Measurements from ENCODE around the gene ATF7.

ATF7 gene

DNA sequence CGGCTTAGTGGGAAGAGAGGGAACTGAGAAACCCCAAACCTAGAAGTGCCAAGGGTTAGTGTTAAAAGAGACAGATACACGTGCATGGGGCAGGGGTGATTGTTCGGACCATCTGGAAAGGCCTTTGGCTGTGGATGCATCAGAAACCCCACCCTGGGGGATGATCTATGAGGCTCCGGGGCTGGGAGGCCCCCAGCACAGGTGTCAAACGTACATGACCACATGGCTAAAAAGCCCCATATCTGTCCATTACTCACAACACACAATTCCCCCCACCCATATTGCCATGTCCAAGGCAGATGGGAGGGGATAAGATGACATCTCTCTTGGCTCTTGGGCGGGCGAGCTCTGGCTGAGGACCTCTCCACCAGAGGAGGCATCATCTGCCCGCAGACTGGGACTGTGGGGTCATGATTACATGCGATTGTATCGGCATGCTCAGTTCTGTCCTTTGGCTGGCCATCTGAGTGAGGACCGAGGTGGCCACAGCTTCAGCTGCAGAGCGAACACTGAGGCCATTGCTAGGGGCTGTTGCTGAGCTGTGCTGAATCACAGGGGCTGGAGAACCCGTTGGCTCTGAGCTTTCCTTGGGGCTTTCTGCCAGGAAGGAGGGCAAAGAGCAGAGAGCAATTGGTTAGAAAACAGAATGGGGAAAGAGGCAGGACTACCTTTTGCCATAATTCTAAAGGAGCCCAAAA lies 109.3 kb downstream of the ATF7 start:
- no peak for DNase-seq

DNA sequence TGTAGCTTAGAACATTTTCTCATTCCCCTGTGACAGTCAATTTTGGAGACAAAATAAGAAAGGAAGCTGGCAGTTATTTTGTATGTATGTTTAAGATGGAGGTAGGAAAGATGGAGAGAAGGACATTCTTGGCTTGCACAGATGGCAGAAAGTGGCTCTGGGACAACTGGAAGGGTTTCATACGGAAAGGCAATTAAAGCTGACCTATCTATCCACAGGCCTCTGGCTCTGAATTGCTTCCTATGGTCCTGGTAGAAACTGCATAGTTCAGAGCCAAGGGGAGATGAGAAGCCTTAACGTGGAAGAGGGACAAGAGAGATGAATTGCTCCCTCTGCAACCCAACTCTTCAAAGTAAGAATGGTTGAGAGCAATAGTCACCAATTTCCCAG lies 110.9 kb downstream of the ATF7 start:
- no peak for DNase-seq

DNA sequence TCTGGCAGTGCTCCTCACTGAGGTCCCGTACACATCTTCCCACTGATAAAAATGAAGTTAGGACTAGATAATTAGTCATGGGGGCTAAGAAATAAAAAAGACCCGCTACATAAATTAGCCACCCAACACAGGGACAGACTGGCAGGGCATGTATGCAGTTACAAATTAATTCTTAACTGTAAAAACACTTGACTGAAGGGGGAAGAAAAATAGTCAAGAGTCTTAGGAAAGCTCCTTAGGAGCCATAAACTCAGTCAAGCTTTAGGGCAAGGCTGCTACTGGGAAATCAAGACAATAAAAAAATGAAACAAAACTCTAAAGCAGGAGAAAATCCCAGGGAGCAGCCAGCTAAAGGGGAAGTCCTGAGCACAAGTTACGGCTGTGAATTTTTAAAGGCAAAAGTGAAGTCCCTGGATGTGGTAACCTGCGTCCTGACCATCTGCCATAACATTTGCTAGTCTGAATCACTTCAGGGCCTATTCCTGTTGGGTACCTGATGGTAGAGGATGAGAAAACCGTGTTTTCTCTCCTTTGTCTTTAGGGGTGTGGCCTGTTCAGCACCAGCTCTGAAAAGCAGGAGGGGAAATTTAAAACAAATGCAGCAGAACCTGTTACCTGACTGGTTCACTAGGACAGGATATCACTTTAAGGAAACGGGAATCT lies 111.4 kb downstream of the ATF7 start:
- DNase-seq = no peak

DNA sequence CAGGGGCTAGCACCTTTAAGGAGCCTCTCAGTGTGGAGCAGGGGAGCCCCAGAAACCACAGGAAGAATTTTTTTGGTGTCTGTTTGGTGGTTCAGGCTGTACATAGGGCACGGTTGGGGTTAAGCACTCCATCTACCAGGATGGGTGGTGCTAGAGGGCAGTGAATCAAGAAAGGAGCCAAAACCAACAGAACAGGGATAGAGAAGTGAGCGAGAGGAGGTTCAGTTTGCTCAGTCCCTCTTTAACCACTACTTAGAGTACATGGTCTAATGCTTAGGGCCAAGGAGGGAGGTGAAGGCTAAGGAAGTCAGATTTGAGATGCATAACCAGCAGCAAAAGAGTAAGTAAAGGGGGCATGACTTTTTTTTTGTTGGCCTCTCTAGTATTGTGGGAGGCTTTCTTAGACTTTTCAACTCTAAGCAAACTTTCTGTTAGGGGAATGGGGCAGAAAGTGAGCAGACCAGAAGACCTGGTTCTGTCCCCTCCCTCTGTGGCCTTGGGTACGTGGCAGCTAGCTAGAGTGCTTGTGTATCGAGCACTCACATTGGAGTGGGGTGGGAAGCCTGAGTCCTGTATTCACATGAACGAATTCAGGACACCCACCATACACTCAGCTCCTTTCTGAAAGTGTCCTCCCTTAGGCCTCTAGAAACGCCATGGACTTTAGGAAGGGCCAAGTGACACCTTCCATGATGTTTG lies 112.3 kb downstream of the ATF7 start:
- DNase-seq = no peak

DNA sequence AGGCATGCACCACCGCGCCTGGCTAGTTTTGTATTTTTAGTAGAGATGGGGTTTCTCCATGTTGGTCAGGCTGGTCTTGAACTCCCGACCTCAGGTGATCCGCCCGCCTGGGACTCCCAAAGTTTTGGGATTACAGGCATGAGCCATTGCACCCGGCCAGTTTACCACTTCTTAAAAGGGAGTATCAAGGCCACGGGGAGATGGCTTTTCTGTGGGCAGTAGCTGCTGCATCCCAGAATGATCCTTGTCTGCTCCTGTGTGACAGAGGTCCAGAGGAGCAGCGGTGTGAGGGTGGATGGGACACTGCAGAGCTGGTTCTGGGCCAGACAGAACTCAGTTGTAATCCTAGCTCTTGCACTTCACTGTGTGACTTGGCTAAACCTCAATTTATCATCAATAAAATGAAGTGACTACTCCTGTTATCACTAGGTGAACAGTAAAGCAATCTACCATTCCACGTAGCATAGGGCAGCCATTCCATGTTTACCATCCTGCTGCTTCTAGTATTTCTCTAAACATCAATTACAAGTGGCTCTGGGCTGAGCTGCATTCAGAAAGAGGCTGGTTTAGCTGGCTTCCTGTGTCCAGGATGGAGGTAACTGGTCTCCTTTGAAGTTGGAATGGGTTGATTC lies 115.9 kb downstream of the ATF7 start:
- no peak for DNase-seq

DNA sequence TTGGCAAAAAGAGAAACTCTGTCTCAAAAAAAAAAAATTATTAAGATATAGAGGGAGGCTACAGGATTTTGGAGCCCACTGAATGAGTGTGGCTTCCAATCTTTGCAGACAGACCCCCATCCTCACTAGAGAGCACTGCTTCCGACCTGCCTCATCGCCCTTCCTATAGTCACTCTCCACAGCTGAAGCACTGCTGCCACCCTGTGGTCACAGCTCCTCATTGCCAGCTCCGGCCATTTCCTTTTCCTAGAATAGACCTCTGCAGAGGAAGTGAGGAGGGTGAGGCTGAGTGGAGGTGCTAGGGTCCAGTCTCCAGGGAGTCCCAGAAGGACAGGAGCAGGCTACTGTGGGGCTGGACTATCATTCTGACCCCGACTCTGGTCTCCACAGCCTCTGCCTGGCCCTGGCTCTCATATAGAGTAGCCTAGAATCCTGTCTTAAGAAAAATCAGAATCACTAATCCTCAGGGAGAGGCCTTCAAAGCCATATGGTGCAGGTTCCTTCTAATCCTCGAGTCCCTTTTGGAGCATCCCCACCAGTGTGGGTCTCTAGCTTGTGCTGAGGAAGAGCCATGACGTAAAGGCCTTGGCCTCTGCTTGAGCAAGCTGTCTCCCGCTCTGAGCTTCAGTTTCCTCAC lies 117.5 kb downstream of the ATF7 start:
- DNase-seq = peak; percentile 61

DNA sequence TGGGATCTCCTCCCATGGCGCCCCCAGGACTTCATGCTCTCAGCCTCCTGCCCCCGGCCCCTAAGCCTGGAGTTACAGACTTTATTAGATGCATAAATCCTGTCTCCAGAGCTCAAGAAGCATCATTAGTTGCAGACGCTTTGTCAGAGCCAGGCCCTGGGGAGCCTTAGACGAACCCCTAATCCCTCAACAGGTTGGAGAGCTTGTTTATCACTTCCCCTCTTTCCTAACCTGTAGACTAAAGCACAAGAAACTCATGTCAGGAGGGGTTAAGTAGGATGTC lies 118.6 kb downstream of the ATF7 start:
- no peak for DNase-seq

DNA sequence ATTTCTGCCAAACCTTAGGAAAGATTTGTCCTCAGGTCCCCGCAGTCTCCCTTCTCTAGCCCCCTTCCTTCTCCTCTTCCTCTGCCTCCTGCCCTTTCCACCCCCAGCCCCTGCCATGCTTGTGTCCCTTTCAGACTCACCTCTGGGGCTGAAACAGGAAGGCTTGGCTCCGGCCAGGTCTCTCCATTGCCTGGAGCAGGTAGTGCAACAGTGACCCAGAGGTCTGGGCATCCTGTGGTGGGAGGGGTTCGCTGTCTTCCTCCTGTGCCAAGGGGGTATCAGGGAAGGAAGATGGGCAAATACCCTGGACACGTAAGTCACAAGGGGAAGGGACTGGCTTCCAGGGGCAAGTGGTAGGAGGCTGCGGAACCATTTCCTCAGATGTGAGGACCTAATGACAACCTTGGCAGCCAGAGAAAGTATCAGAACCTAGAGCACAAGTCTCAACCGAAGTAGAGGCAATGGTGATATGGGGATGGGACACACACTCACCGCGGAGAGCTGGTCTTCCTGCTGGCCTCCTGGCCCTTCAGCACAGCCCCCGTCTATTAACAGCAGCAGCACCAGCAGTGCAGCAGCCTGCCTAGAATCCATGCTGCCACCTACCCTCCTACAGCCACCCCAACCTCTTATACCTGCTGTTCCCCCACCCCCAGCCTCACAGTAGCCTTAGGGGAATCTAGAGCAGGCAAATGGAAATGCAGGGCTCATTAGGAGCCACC lies 119.1 kb downstream of the ATF7 start, which contains the start of gene NPFF:
Gene NPFF (minus strand): TSS at position 604 of the 722 bp plus-strand sequence. CDS start 10 bp downstream, at position 594.
- DNase-seq = no peak

DNA sequence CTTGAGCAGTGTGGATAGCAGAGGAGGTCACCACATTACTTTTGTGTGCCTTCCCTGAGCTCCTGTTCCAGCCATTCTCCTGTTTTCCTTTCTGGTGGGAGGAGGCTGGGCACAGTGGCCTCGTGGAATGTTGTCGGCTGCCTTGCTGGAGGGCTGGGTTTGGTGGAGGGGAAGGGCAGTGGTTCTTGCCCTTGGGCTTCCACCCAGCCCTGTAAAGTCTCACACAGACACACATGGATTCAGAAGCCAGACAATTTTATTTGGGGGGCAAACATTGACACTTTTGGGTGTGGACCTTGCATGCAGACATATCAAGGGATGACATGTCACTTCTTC lies 119.8 kb downstream of the ATF7 start:
- DNase-seq = no peak

DNA sequence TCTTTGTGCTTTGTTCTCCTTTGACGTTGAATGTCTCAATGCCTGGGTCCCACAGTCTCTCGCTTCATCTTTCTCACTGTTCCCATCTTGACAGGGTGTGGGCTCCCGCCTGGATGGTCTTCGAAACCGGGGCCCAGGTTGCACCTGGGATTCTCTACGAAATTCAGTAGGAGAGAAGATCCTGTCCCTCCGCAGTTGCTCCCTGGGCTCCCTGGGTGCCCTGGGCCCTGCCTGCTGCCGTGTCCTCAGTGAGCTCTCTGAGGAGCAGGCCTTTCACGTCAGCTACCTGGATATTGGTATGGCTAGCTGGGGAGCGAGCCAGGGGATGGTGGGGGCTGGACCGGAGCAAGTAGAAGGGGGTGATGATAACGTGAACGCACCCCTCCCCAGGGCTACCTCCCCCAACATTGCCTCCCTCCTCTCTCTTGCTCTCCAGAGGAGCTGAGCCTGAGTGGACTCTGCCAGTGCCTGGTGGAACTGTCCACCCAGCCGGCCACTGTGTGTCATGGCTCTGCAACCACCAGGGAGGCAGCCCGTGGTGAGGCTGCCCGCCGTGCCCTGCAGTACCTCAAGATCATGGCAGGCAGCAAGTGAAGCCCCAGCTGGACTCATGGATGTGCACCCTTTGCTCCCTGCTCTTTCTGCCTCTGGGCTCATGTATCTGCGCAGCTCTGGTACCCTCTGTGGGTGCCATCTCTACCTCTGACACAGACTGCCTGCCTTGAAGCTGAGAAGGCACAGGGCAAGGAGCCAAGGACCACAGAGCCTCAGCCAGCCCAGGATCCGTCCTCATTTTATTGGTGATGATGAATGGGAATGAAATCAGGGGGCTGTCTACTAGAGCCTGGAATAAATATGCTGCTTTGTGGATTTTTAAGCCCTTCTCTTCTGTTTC lies 120.4 kb downstream of the ATF7 start:
- DNase-seq = no peak

DNA sequence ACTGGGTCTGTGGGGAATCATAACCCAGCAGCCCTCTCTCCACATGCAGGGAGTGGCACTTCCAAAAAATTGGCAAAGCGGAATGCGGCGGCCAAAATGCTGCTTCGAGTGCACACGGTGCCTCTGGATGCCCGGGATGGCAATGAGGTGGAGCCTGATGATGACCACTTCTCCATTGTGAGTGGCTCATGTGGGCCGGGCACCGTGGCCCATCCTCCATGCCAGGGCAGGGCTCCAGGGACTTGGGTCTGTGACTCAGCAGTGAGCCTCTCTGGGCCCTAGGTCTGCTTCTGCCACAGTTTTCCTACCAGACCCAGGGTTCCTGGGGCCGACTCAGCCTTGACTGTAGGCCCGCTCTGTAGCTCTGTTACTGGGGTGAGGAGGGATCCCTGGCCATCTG lies 121.1 kb downstream of the ATF7 start:
- no peak for DNase-seq

DNA sequence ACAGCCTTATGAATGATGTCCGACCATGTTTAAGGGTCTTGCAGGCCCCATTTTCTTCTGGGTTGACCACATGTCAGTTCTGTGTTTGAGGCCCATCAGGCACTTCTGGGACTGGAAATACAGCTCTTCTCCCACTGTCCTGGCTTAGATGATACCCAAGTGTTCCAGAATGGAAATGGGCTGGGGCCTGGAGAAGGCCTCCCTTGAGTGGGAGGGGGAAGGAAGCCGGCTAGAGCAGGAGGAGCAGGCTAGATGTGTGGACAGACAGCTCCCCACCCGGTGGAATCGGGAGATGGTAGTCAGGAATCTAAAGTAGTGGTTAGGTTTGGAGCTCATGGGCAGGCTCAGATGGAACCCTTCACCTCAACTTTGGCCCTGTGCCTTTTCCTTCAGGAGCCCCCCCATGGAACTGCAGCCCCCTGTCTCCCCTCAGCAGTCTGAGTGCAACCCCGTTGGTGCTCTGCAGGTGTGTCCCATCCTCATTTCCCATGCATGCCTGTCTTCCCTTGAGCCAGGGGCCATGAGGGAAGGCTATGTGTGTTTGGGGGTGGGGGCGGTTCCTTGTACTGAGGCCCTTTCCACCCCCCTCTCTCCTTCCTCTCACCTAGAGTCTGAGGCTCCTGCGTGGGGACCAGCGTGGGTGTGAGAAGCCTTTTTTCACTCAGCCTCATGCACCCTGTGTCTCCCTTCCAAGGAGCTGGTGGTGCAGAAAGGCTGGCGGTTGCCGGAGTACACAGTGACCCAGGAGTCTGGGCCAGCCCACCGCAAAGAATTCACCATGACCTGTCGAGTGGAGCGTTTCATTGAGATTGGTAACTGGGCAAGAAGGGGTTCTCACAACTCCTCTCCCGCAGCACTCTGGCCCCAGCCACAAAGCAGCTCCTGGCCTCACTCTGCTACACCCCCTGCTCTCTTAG lies 121.9 kb downstream of the ATF7 start:
- DNase-seq = no peak

DNA sequence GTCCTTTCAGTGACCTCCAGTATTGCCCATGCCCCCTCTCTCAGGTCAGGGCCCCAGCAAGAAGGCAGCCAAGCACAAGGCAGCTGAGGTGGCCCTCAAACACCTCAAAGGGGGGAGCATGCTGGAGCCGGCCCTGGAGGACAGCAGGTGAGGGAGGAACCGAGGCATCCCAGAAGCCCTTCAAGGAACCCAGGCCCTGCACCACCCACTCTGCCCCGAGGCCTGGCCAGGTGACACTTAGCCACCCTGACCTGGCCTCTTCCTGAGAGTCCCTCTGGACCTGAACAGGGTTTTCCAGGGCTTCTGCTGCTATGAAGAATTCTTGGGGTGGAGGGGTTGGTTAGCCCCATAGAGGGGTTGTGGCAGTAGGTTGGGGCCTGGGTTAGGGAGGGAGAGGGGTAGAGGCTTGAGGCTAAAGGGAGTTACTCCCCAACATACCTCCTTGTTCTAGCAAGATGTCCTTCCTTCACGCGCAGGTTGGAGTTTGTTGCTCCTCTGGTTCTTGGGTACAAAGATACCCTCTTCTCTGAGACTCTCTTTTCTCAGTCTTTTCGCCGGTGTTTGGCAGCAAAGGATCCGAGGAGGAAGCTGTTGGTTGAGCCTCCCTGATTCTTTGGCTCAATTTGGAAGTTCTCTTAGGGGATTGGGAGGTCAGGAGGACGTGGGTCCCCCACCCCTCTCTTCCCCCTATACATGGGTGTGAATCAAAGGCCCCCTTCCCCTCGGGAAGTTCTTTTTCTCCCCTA lies 123.0 kb downstream of the ATF7 start:
- DNase-seq = no peak

DNA sequence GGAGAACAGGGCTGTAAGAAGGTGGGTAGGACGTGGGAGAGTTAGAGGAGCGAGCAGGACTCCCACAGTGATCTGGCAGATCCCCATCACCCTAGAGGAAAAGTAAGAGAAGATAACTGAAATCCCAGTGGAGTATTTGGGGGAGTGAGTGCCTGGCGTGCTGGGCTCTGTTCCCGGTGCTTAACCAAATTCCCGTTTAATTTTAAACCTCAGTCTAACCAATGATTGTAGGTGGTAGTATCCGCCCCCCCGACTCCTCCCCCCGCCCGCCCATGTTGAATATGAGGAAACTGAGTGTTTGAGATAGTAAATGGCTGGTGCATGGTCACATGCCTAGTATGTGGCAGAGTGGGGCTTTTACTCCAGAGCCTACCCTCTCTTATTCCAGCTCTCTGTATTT lies 123.9 kb downstream of the ATF7 start:
- DNase-seq = no peak

DNA sequence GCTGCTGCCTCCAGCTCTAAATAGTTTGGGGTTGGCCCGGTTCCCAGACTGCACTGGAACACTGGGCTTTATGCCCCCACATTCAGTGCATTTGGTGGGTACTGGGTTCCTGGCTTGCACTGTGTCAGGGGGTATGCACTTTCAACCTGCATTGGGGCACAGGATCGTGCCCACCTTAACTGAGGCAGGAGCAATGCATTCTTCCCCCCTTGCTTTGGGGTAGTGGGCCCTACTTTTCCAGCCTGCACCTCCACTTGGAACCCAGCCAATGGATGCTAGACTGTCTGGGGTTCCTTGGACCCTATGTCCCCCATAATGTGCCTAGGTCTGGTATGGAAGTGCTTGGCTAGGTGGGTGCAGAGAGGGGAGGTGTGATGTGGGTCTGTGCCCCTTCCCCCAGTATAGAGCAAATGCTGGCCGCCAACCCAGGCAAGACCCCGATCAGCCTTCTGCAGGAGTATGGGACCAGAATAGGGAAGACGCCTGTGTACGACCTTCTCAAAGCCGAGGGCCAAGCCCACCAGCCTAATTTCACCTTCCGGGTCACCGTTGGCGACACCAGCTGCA lies 124.5 kb downstream of the ATF7 start:
- DNase-seq = no peak

DNA sequence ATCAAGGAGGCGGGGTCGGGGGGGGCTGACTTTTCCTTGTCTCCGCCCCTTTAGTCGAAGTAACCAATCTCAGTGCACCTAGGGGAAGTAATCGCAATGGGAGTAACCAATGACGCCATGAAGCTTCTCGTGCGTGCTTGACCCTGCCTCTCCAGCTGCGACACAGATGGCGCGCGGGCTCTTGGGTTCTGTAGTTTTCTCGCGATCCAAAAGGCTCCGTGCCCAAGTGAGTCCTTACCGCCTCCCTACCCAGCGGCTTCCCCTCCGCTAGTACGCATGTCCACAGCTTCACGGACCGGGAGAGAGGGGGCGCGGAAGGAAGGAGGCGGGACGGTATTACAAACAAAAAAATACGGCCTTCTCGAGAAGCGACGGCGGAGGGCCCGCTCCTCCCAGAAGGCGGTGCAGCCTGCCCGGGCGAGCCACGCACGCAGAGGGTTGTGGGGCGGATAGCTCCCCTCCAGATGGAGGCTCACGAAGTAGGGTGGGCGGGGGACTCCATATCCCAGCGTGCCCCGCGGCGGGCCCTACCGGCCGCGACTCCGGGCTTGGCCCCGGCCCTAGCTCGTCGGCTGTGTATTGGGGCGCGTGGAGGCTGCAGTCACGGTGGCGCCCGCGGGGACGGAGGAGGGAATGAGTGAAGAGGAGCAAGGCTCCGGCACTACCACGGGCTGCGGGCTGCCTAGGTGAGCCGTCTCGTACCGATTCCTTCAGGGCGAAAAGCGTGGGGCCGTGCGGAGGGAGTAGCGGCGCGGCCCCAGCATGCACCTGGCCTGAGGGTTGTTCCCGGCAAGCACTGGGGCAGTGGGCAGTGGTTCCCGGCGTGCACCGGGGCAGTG lies 125.2 kb downstream of the ATF7 start, which contains the start of gene TARBP2:
Gene TARBP2 (plus strand): TSS at position 508 of the 839 bp plus-strand sequence. CDS start 126 bp downstream, at position 634.
- DNase-seq = peak; percentile 97

DNA sequence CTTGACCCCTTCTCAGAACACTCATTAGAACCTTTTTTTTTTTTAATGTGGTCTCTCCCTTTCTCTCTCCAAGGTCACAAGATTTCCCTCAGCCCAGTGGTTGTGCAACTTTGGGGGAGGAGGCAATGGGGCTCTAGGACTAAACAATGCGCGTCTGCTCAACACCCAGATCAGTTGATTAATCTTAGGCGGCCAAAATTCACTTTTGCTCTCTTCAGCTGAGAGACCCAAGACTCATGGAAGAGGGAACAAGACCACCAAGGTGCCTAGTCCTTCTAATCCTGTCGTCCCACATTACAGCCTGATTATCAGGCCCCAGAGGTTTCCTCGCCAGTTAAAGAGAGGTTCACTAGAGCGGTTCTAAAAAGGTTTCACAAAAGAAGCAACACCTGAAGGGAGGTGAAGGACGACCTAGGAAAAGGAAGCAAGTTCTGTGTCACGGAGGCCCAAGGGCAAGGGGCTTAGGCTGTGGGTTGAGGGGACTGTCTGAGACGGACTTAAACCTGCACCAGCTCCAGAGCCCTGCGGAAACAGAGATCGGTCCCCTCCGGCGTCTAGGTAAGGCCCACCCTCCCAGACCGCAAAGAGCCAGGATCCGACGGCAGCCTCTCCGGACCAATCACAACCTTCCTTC lies 125.9 kb downstream of the ATF7 start:
- DNase-seq = no peak

Measured in NCI-H1105 treated with DMSO at 0.1 percent for 48 hours (cell line).